Vagina (tissue), 2 donors: ENCODE data around the gene RNF166.

Experiments used
- CTCF ChIP-seq, 3 experiments: fragments of 450-650 bp in 2 of 3; fragments of 200-600 bp in 1 of 3; sonication (generic) in 1 of 3; IDR thresholded peaks; one replicate each; pipeline ENCODE4 v1.5.1; 2017 to 2019; ENCODE audit warnings: antibody characterized with exemption in 3 of 3, mild to moderate bottlenecking in 2 of 3, moderate library complexity in 2 of 3
- POLR2A ChIP-seq, 2 donors: fragments of 450-650 bp; IDR thresholded peaks; one replicate each; pipeline ENCODE4 v1.6.1; 2017; ENCODE audit warnings: antibody characterized with exemption in 2 of 2, mild to moderate bottlenecking in 2 of 2, moderate library complexity in 2 of 2

GRCh38 chr16:88726981-88727380, 20.8 kb upstream of the RNF166 start:
- TF ChIP-seq POLR2A (IDR thresholded peaks at IDR 0.05) (no peak), CTCF (IDR thresholded peaks at IDR 0.05) (no peak)
